ENCODE measurements around the gene CACNB4. TPM values are rescaled to one million over a fixed set of nuclear protein-coding genes. Genes with fewer than 3 reads are reported as not detected.

Gene CACNB4
- total RNA-seq, 3 donors from 2014 or later, result 1.6 to 17.7 (median 11.5) TPM

- H3K9me3 ChIP-seq, result no peaks in the 10 kb centered on the region
- H3K27ac ChIP-seq, result no peak overlapping the region
- no peak for DNase-seq (ENCODE audit: low spot score in 2 of 2)
These were observed 245.6 kb downstream of the CACNB4 start for GRCh38 chr2:151853070-151853758.

GRCh38 chr2:151852260-151853069 is 246.4 kb downstream of the CACNB4 start:
- Histone ChIP-seq H3K27ac (no peak overlapping the region), H3K4me1 (no peaks in the 10 kb centered on the region)
- no peak for DNase-seq (ENCODE audit: low spot score in 2 of 2)

More at GRCh38 chr2:151853070-151853758, 245.6 kb downstream of the CACNB4 start:
- TF ChIP-seq POLR2AphosphoS5 (IDR thresholded peaks at IDR 0.05), result no peak
- no peak for TF ChIP-seq CTCF (IDR thresholded peaks at IDR 0.05)
- no peak for TF ChIP-seq POLR2A (IDR thresholded peaks at IDR 0.05)
- Histone ChIP-seq H3K27me3 (no peaks in the 10 kb centered on the region), H3K4me3 (no peak overlapping the region), H3K36me3 (no peaks in the 10 kb centered on the region), H3K4me1 (no peaks in the 10 kb centered on the region)
- intact Hi-C loops (cut with DNase I; ENCODE audit: low total_unique reads), result no loop called here

GRCh38 chr2:151851761-151852160 is 247.1 kb downstream of the CACNB4 start:
- H3K4me3 ChIP-seq, result no peak overlapping the region
- H3K27ac ChIP-seq, result no peak overlapping the region
- TF ChIP-seq POLR2A (IDR thresholded peaks at IDR 0.05) (no peak), POLR2AphosphoS5 (IDR thresholded peaks at IDR 0.05) (no peak), CTCF (IDR thresholded peaks at IDR 0.05) (no peak)
- H3K27me3 ChIP-seq, result no peaks in the 10 kb centered on the region
- H3K4me1 ChIP-seq, result no peaks in the 10 kb centered on the region
- no peaks in the 10 kb centered on the region for H3K9me3 ChIP-seq
- DNase-seq (ENCODE audit: low spot score in 2 of 2), result no peak
- intact Hi-C loops (cut with DNase I; ENCODE audit: low total_unique reads), result no loop called here
- no peaks in the 10 kb centered on the region for H3K36me3 ChIP-seq

More at GRCh38 chr2:151852260-151853069, 246.4 kb downstream of the CACNB4 start:
- Histone ChIP-seq H3K27me3 (no peaks in the 10 kb centered on the region), H3K9me3 (no peaks in the 10 kb centered on the region), H3K36me3 (no peaks in the 10 kb centered on the region), H3K4me3 (no peak overlapping the region)
- TF ChIP-seq POLR2AphosphoS5 (IDR thresholded peaks at IDR 0.05) (no peak), CTCF (IDR thresholded peaks at IDR 0.05) (no peak), POLR2A (IDR thresholded peaks at IDR 0.05) (no peak)
- intact Hi-C loops (cut with DNase I; ENCODE audit: low total_unique reads), result no loop called here

- intact Hi-C loops (cut with DNase I; ENCODE audit: low total_unique reads), result no loop called here
- Histone ChIP-seq H3K27ac (no peak overlapping the region), H3K36me3 (no peaks in the 10 kb centered on the region), H3K27me3 (no peaks in the 10 kb centered on the region), H3K4me3 (no peak overlapping the region), H3K4me1 (no peaks in the 10 kb centered on the region), H3K9me3 (no peaks in the 10 kb centered on the region)
- DNase-seq (ENCODE audit: low spot score in 2 of 2), result no peak
- TF ChIP-seq POLR2AphosphoS5 (IDR thresholded peaks at IDR 0.05), result no peak
- TF ChIP-seq CTCF (IDR thresholded peaks at IDR 0.05), result no peak
- TF ChIP-seq POLR2A (IDR thresholded peaks at IDR 0.05), result no peak
These were observed 249.3 kb downstream of the CACNB4 start for GRCh38 chr2:151849413-151850010.

- TF ChIP-seq CTCF (IDR thresholded peaks at IDR 0.05) (no peak), POLR2A (IDR thresholded peaks at IDR 0.05) (no peak), POLR2AphosphoS5 (IDR thresholded peaks at IDR 0.05) (no peak)
- no peaks in the 10 kb centered on the region for H3K36me3 ChIP-seq
- H3K27ac ChIP-seq, result no peak overlapping the region
- intact Hi-C loops (cut with DNase I; ENCODE audit: low total_unique reads), result no loop called here
- no peak for DNase-seq (ENCODE audit: low spot score in 2 of 2)
- no peaks in the 10 kb centered on the region for H3K4me1 ChIP-seq
- no peaks in the 10 kb centered on the region for H3K9me3 ChIP-seq
- H3K4me3 ChIP-seq, result no peak overlapping the region
- H3K27me3 ChIP-seq, result no peaks in the 10 kb centered on the region
These were observed 253.0 kb downstream of the CACNB4 start for GRCh38 chr2:151845884-151846283.

Data from breast epithelium (tissue), 4 donors.